Panc1 (cell line): ENCODE results near the gene DTX3L. TPM values are rescaled to one million over a fixed set of nuclear protein-coding genes. Genes with fewer than 3 reads are reported as not detected.

ENCODE experiments used
- ATAC-seq: fragments of 200-7000 bp; cut with Tn5 transposase; 2 replicates; pipeline ENCODE4 v1.9.1; 2020; ENCODE audit warnings: mild to moderate bottlenecking, moderate library complexity
- BruUV-seq: library from RNA; stranded (reverse); fragments of 400-500 nt; replicated peaks from 2 replicates; lab custom pipeline; 2021; lab: Mats Ljungman, UMichigan
- CTCF ChIA-PET: fragments of 300-600 bp; sonication (Branson Sonifier 250); formaldehyde crosslinking; loops from one replicate; lab custom pipeline; 2022; ENCODE audit warnings: antibody characterized with exemption; lab: Charles Lee
- POLR2A ChIA-PET: fragments of 300-600 bp; sonication (Branson Sonifier 250); formaldehyde crosslinking; loops from one replicate; lab custom pipeline; 2022; ENCODE audit warnings: antibody characterized with exemption; lab: Charles Lee
- DNase-seq: peaks from one replicate; pipeline ENCODE4 v3.0.0-alpha.2; 2010; ENCODE audit warnings: low read depth, low spot score
- H3K27ac ChIP-seq: 2 replicates; pipeline ENCODE4 v1.5.1; 2011; ENCODE audit warnings: mild to moderate bottlenecking, low read length, inconsistent platforms
- H3K27me3 ChIP-seq: fragments of 200-500 bp; sonication (Bioruptor generic); 2 replicates; pipeline ENCODE4 v1.6.0; 2014; ENCODE audit warnings: low read length, inconsistent platforms; ENCODE audit not compliant: control insufficient read depth, insufficient read depth
- H3K36me3 ChIP-seq: fragments of 200-500 bp; sonication (Bioruptor generic); 2 replicates; pipeline ENCODE4 v1.5.1; 2014; ENCODE audit warnings: inconsistent platforms, mild to moderate bottlenecking, low read length, moderate library complexity; ENCODE audit not compliant: control insufficient read depth, insufficient read depth
- H3K4me1 ChIP-seq: 2 replicates; pipeline ENCODE4 v1.5.1; 2011; ENCODE audit warnings: inconsistent platforms, mild to moderate bottlenecking, low read length, moderate library complexity; ENCODE audit not compliant: control insufficient read depth, insufficient read depth
- H3K4me3 ChIP-seq, 2 experiments: 2 replicates each; pipeline ENCODE4 v1.5.1; 2011 to 2012; ENCODE audit warnings: low read depth in 2 of 2, low read length in 2 of 2, mild to moderate bottlenecking in 2 of 2, inconsistent platforms in 1 of 2, moderate library complexity in 1 of 2
- H3K9me3 ChIP-seq: fragments of 200-500 bp; sonication (Bioruptor generic); 2 replicates; pipeline ENCODE4 v1.5.1; 2014; ENCODE audit warnings: low read depth, mild to moderate bottlenecking, inconsistent platforms, low read length, moderate library complexity; ENCODE audit not compliant: control insufficient read depth, insufficient read depth
- CTCF ChIP-seq: fragments of 450-650 bp; IDR thresholded peaks from 2 replicates; pipeline ENCODE4 v1.5.1; 2017; ENCODE audit warnings: mild to moderate bottlenecking
- POLR2AphosphoS5 ChIP-seq: IDR thresholded peaks from 2 replicates; pipeline ENCODE4 v1.6.1; 2012; ENCODE audit warnings: mild to moderate bottlenecking, low read depth, low read length, moderate library complexity
- REST ChIP-seq, 2 experiments: IDR thresholded peaks; 2 replicates each; pipeline ENCODE4 v1.6.1; 2011 to 2012; ENCODE audit warnings: low read depth in 2 of 2, control low read depth in 1 of 2, low read length in 1 of 2, mild to moderate bottlenecking in 1 of 2, moderate library complexity in 1 of 2; ENCODE audit not compliant: insufficient read depth in 1 of 2
- SIN3A ChIP-seq: IDR thresholded peaks from 2 replicates; pipeline ENCODE4 v1.6.1; 2012; ENCODE audit warnings: low read depth, mild to moderate bottlenecking, low read length, moderate library complexity, borderline replicate concordance; ENCODE audit not compliant: insufficient read depth
- TCF7L2 ChIP-seq: IDR thresholded peaks from 2 replicates; pipeline ENCODE4 v1.6.1; 2011; ENCODE audit warnings: mild to moderate bottlenecking, low read depth, low read length, inconsistent platforms
- in situ Hi-C: cut with HindIII; loops from 2 replicates; pipeline ENCODE4 v1.10.0; 2016; ENCODE audit warnings: low sequenced_read_pairs, low pct_unique_long_range_greater_than_20kb
- intact Hi-C: fragments of 100-400 bp; cut with micrococcal nuclease; formaldehyde crosslinking; loops from one replicate; pipeline ENCODE4 v1.10.0; 2022; ENCODE audit not compliant: unreplicated experiment
- total RNA-seq: library from RNA; stranded (reverse); gene quantifications from one replicate; pipeline ENCODE4 v1.2.1, GENCODE V29; 2021; ENCODE audit not compliant: unreplicated experiment

Gene DTX3L
- total RNA-seq, 1 experiment from 2014 or later, result 32.3 TPM

GRCh38 chr3:122559906-122560305, 4.2 kb upstream of the DTX3L start:
- Histone ChIP-seq H3K9me3 (no peaks in the 10 kb centered on the region), H3K4me1 (peaks cover 3% of the 10 kb centered on the region; the same call in 1 of the 2 replicates), H3K27ac (no peak overlapping the region), H3K27me3 (no peaks in the 10 kb centered on the region), H3K4me3 (no peak overlapping the region), H3K36me3 (no peaks in the 10 kb centered on the region)
- CTCF ChIA-PET, result no interaction called here
- DNase-seq (no peak), ATAC-seq (no peak)
- in situ Hi-C loops (no loop called here), intact Hi-C loops (loop anchor here (1.0 kb wide), 1 partner anchor 119 kb away; no protein-coding TSS in a partner anchor)
- TF ChIP-seq POLR2AphosphoS5, result no peak
- TF ChIP-seq CTCF, result no peak
- TF ChIP-seq REST (IDR thresholded peaks at IDR 0.05; ENCODE audit: insufficient read depth in 1 of 2, low read depth in 2 of 2, low read length in 1 of 2), result no peak
- no peak for TF ChIP-seq SIN3A
- POLR2A ChIA-PET, result no interaction called here
- no TSS peak for BruUV-seq

GRCh38 chr3:122560680-122561079, 3.5 kb upstream of the DTX3L start:
- ATAC-seq (peak; percentile 44), DNase-seq (peak; percentile 62)
- intact Hi-C loops (loop anchor here (1.0 kb wide), 1 partner anchor 119 kb away; no protein-coding TSS in a partner anchor), in situ Hi-C loops (no loop called here)
- POLR2A ChIA-PET, result no interaction called here
- TF ChIP-seq CTCF, result peak; percentile 80
- no peak for TF ChIP-seq SIN3A
- TF ChIP-seq TCF7L2, result no peak
- TF ChIP-seq REST (IDR thresholded peaks at IDR 0.05; ENCODE audit: insufficient read depth in 1 of 2, low read depth in 2 of 2, low read length in 1 of 2), result no peak
- no peak for TF ChIP-seq POLR2AphosphoS5
- Histone ChIP-seq H3K36me3 (no peaks in the 10 kb centered on the region), H3K27me3 (no peaks in the 10 kb centered on the region), H3K4me3 (no peak overlapping the region), H3K9me3 (no peaks in the 10 kb centered on the region), H3K27ac (no peak overlapping the region), H3K4me1 (peaks cover 3% of the 10 kb centered on the region; the same call in 1 of the 2 replicates)
- no TSS peak for BruUV-seq
- CTCF ChIA-PET, result no interaction called here
